Measurements from ENCODE around the gene ARFGAP1.
A peak's percentile ranks its signal among the peaks of the same experiment; 100 is the strongest.

The ARFGAP1 gene

DNA sequence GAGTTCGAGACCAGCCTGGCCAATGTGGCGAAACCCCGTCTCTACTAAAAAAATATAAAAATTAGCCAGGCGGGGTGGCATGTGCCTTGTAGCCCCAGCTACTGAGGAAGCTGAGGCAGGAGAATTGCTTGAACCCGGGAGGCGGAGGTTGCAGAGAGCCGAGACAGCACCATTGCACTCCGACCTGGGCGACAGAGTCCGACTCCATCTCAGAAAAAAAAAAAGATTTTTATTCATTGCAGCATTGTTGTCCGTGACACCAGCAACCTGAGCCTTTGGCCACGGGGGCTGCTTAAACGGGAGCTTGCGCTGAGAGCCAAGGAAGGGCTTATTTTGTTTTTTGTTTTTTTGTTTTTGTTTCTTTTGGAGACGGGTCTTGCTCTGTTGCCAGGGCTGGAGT lies 7.3 kb downstream of the ARFGAP1 start:
- no peak for DNase-seq (ENCODE audit: low read depth)

GRCh38 chr20:63280371-63280770 lies 7.8 kb downstream of the ARFGAP1 start:
- DNase-seq (ENCODE audit: low read depth) = no peak

DNA sequence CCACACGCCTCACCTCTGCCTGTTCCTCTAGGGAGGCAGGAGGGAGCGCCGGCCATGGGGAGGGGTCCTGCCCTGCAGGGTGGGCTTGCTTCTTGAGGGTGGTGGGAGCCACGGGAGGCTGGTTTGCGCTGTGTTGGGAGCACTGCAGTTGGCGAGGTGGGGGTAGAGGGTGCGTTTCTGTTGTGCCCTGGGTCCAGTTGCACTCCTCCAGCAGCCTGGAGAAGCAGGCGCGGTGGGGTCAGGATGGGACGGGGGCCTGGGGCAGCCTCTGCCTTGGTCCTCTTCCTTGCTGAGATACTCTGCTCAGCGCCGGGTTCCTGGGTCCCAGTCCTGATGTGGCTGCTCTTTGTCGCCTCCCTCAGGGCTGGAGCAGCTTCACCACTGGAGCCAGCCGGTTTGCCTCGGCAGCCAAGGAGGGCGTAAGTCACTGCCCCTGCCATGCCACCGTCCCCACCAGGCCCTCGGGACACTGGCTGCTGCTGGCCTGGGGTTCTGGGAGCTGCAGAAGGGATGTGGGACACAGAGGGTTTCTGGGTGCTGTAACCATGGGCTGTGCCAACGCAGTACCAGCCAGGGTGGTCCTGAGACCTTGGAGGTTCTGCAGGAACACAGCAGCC lies 8.4 kb downstream of the ARFGAP1 start:
- DNase-seq (ENCODE audit: low read depth) = no peak

DNA sequence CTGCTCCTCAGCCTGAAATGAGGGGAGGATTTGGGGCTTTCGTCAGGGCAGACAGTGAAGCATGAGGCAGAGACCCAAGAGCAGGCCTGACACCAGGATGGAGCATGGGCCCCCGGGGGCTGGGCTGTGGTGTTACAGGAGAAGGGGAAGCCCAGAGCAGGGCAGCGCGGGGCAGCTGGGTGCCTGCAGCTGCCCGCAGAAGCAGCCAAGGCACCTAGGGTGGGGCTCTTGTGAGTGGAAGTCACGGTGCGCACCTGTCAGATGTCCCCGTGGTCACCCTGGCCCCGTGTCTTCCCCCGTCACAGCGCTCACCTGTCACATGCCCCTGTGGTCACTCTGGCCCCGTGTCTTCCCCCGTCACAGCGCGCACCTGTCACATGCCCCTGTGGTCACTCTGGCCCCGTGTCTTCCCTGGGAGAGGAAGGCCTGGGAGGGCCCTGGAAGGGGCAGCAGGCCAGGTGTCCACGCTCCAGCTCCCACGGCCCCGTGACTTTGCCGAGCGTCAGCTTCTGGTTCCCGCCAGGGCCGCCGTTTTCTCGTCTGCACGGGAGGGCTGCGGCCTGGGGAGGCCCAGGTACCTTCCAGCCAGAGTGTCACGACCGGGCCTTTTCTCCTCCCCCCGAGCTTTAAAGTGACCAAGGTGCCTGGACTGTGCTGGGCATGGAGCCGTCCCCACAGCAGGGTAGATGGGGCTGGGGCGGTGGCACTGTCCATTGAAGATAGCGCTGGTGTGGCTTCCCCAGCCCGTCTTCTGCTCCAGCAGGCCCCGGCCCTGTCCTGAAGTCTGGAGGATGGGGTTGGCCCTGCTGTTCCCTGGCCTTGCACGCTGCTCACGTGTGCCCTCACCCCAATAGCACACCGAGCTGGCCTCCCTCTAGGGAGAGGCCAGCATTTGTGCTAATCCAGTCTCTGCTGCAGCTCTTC lies 9.4 kb downstream of the ARFGAP1 start:
- no peak for DNase-seq (ENCODE audit: low read depth)

GRCh38 chr20:63282946-63283345 lies 10.3 kb downstream of the ARFGAP1 start:
- no peak for DNase-seq (ENCODE audit: low read depth)

DNA sequence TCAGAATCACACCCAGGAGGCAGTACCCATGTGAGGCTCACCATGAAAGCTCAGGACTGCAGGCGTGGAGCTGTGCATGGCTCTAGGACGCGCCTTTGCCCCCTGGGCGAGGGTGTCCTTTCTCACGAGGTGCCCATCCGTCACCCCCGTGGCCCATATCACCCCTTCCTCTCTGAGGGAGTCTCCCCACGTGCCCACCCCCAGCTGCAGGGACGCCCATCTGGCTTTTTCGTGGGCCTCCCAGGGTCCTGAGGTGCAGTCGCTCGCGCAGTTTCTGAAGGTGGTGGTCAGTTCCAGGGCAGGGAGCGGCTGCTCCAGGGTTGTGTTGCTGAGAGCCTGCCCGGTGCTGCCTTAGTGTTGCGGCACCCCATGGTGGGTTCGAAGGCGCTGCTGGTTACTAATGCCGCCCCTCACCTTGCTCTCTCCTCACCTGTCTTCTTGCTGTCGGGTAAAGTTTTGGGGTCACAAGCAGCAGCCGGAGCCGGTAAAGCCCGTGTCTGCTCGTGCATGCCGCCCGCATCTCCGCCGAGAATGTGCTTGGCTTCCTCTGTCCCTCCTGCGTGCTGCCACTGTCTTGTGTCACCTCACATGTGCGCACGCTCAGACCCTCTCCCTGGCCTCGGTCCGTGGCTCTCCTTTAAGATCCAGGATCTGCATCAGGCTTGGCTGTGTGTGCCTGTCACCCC lies 10.9 kb downstream of the ARFGAP1 start:
- DNase-seq (ENCODE audit: low read depth) = no peak

GRCh38 chr20:63284083-63284440 lies 11.4 kb downstream of the ARFGAP1 start:
- DNase-seq (ENCODE audit: low read depth) = no peak

- no peak for DNase-seq (ENCODE audit: low read depth)
Observed at GRCh38 chr20:63284544-63284949, 11.9 kb downstream of the ARFGAP1 start.

- no peak for DNase-seq (ENCODE audit: low read depth)
Observed at GRCh38 chr20:63284981-63285524, 12.4 kb downstream of the ARFGAP1 start.

DNA sequence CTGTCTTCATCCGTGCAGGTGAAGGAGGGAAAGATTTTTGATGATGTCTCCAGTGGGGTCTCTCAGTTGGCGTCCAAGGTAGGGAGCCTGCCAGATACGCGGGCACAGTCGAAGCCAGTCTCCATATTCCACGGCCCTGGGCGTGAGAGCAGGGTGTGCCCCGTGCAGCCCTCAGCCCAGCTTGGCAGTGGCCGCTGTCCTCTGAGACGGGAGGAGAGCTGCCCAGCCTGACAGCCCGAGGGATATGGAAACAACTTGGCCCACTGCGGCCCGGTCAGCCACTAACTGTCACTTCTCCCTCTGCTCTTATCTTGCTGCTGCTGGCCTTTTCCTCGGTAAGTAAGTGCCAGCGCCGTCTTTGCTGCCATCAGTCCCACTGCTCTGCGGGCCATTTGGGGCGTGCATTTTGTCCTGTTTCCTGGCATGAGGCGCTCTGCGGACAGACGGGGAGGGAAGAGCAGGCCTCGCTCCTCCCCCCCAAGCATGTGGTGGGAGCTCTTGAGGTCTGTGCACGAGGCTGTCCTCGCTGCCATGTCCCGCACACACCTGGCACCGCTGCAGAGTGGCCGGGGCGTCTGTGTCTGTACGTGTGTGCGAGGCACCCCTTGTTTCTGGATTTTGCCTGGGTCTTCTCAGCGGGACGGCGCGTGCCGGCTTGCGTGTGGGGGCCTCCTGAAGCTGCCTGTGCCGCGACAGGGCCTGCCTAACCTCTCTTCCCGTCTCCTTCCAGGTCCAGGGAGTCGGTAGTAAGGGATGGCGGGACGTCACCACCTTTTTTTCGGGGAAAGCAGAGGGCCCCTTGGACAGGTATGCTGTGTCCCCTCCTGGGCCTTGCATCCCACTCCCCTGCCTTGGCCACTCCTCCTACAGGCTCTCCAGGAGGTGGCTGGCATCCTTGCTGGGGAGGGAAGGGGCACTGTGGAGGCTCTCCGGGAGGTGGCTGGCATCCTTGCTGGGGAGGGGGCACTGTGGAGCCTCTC lies 13.3 kb downstream of the ARFGAP1 start:
- no peak for DNase-seq (ENCODE audit: low read depth)

GRCh38 chr20:63286781-63287696 lies 14.4 kb downstream of the ARFGAP1 start:
- DNase-seq (ENCODE audit: low read depth) = no peak

GRCh38 chr20:63287697-63288580 lies 15.3 kb downstream of the ARFGAP1 start:
- no peak for DNase-seq (ENCODE audit: low read depth)

- DNase-seq (ENCODE audit: low read depth) = no peak
Observed at GRCh38 chr20:63288581-63289251, 16.1 kb downstream of the ARFGAP1 start.

GRCh38 chr20:63289311-63290135 lies 16.9 kb downstream of the ARFGAP1 start:
- no peak for DNase-seq (ENCODE audit: low read depth)

DNA sequence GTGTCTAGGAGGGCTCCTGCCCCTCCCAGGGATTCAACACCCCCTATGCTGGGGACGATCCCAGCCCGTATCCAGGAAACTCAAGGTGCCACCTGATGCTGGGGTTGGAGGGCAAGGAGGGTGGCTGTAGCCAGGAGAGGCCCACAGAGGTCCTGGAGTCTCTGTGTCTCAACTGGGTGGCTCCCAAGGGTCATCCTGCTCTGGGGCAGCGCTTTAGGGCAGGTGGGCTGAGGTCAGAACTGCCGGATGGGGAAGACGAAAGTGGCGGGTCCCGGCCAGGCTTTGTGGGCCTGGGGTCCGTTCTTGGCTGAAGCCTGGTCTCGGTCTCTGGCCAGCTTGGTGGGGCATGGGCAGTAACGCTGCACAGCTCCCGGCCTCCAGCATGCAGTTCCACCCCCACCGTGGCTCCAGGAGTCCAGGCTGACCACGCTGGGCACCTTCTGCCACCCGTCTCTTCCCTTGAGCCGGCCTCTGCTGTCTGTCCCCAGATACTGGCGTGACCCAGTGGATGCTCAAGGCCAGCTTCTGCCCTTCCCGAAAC lies 17.6 kb downstream of the ARFGAP1 start:
- DNase-seq (ENCODE audit: low read depth) = no peak

DNA sequence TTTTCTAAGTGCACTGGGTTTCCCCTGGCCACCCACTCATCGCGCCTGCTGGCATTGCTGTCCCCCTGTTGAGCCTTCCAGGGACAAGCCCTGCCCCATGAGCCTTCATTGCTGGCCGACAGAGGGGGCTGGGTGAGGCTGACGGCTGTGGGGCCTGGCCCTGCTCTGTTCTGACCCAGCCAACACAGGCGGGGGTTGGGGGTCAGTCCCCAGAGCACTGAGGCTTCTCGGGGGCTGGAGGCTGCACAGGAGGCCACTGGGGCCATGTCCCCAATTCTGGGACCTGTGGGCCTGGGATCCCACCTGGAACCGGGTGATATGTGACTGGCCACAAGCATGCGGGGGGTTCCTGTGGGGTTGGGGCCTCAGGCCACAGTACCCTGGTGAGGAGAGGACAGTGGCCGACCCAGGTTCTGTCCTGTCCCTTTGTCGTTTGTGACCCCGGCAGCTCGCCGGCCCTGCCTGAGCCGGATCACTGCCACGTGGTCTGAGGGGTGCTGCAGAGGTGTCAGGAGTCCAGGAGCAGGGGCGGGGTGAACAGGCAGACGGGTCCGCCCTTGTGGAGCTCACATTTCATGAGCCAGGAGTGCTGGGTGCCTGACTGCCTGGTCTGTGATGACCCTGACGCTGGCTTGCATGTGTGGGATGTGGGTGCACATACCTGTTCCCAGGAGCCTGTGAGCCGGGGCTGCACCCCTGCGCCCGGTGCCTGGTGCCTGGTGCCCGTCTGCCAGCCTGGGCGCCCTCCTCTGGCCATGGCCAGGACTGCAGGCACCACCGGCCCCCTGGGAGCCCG lies 18.3 kb downstream of the ARFGAP1 start:
- DNase-seq (ENCODE audit: low read depth) = peak; percentile 33

GRCh38 chr20:63291811-63292210 lies 19.2 kb downstream of the ARFGAP1 start:
- DNase-seq (ENCODE audit: low read depth) = no peak

Measured in stimulated activated CD4-positive, alpha-beta T cell treated with anti-CD3 and anti-CD28 coated beads, Interleukin-2, amount 100 ng/mL, for 4 hours (primary cell).